OCI-LY3 (cell line): ENCODE results near the gene RAB11B.

Source experiments
- EZH2phosphoT487 ChIP-seq: fragments of 200-600 bp; shearing (Covaris generic); IDR thresholded peaks from 2 replicates; pipeline ENCODE4 v1.6.1; 2018; ENCODE audit warnings: antibody characterized with exemption, mixed run types, low read depth
- TF ChIP-seq, protein P1 (sequence below): fragments of 200-600, 300-600 bp; sonication (generic); IDR thresholded peaks from 2 replicates; pipeline ENCODE4 v1.5.1; 2014; ENCODE audit warnings: antibody characterized with exemption, low read length, low read depth

DNA sequence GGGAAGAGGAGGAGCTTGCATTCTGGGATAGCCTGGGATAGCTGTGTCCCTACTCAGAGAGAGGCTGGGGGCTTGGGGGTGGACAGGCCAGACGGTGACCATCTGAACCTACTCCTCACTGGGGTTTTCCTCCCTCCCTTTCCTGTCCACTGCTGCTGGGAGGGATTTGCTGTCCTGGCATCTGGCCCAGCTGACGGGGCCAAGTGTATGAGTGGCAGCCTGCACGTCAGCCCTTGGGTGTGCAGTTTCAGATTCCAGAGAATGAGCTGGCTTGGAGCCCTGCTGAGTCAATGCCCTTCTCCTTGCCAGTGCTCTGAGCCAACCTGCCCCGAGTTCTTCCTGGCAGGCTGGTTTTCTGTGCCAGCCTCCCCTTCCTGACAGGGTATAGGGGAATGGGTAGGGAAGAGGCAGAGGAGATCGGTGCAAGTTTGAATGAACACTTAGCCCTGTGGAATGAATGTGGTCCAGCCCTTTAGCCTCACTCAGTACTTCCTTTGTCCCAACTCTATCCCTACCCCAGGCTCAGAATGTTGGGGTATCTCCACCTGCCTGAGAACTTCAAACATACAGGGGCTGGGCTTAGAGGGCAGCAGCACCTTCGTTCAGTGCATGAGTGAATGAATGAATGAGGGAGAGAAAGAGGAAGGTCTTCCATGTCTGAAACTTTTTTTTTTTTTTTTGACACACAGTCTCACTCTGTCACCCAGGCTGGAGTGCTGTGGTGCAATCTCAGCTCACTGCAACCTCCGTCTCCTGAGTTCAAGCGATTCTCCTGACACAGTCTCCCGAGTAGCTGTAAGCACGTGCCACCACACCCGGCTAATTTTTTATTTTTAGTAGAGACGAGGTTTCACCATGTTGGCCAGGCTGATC, 28.0 kb upstream of the RAB11B start:
- TF ChIP-seq, protein P1, sequence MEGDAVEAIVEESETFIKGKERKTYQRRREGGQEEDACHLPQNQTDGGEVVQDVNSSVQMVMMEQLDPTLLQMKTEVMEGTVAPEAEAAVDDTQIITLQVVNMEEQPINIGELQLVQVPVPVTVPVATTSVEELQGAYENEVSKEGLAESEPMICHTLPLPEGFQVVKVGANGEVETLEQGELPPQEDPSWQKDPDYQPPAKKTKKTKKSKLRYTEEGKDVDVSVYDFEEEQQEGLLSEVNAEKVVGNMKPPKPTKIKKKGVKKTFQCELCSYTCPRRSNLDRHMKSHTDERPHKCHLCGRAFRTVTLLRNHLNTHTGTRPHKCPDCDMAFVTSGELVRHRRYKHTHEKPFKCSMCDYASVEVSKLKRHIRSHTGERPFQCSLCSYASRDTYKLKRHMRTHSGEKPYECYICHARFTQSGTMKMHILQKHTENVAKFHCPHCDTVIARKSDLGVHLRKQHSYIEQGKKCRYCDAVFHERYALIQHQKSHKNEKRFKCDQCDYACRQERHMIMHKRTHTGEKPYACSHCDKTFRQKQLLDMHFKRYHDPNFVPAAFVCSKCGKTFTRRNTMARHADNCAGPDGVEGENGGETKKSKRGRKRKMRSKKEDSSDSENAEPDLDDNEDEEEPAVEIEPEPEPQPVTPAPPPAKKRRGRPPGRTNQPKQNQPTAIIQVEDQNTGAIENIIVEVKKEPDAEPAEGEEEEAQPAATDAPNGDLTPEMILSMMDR: no peak
- no peak for TF ChIP-seq EZH2phosphoT487
